HepG2 (cell line): ENCODE results near the gene SLC25A11. TPM values are rescaled to one million over a fixed set of nuclear protein-coding genes. Genes with fewer than 3 reads are reported as not detected.

Experiments
- ASH2L ChIP-seq: fragments of 300-600, 200-600 bp; sonication (generic); IDR thresholded peaks from 2 replicates; pipeline ENCODE4 v1.7.0; 2017; ENCODE audit warnings: low read depth, mild to moderate bottlenecking, moderate library complexity, mixed read lengths, low read length; ENCODE audit not compliant: insufficient read length
- FOXO4 ChIP-seq: sonication (generic); formaldehyde crosslinking; conservative IDR thresholded peaks from 2 replicates; pipeline ENCODE4 v1.8.1; 2023; ENCODE audit warnings: missing genetic modification reagents
- KDM2A ChIP-seq: sonication (generic); formaldehyde crosslinking; IDR thresholded peaks from 2 replicates; pipeline ENCODE4 v1.4.0; 2020; ENCODE audit warnings: low read depth, missing genetic modification reagents, borderline replicate concordance
- NR3C1 ChIP-seq: sonication (generic); formaldehyde crosslinking; IDR thresholded peaks from 2 replicates; pipeline ENCODE4 v1.4.0; 2020; ENCODE audit warnings: missing genetic modification reagents
- NRL ChIP-seq: sonication (generic); formaldehyde crosslinking; IDR thresholded peaks from 2 replicates; pipeline ENCODE4 v1.5.0; 2020; ENCODE audit warnings: missing genetic modification reagents, mild to moderate bottlenecking, moderate library complexity, borderline replicate concordance
- TRIM24 ChIP-seq: sonication (generic); formaldehyde crosslinking; IDR thresholded peaks from 2 replicates; pipeline ENCODE4 v1.8.0; 2022; ENCODE audit warnings: mild to moderate bottlenecking, missing genetic modification reagents
- WIZ ChIP-seq: sonication (generic); formaldehyde crosslinking; IDR thresholded peaks from 2 replicates; pipeline ENCODE4 v1.5.1; 2020; ENCODE audit warnings: mild to moderate bottlenecking, missing genetic modification reagents
- ZFY ChIP-seq: sonication (generic); formaldehyde crosslinking; IDR thresholded peaks from 2 replicates; pipeline ENCODE4 v1.4.0; 2020; ENCODE audit warnings: missing genetic modification reagents
- ZNF253 ChIP-seq: sonication (generic); formaldehyde crosslinking; IDR thresholded peaks from 2 replicates; pipeline ENCODE4 v1.8.0; 2022; ENCODE audit warnings: mild to moderate bottlenecking, missing genetic modification reagents, borderline replicate concordance
- ZNF598 ChIP-seq: sonication (generic); formaldehyde crosslinking; IDR thresholded peaks from 2 replicates; pipeline ENCODE4 v1.5.1; 2020; ENCODE audit warnings: mild to moderate bottlenecking, missing genetic modification reagents, borderline replicate concordance
- ZNF674 ChIP-seq: sonication (generic); formaldehyde crosslinking; IDR thresholded peaks from 2 replicates; pipeline ENCODE4 v1.5.0; 2020; ENCODE audit warnings: low read depth, mild to moderate bottlenecking, missing genetic modification reagents
- ZNF724P ChIP-seq: sonication (generic); formaldehyde crosslinking; IDR thresholded peaks from 2 replicates; pipeline ENCODE4 v1.8.0; 2022; ENCODE audit warnings: missing genetic modification reagents, borderline replicate concordance
- ZNF777 ChIP-seq: sonication (generic); formaldehyde crosslinking; IDR thresholded peaks from 2 replicates; pipeline ENCODE4 v1.4.0; 2020; ENCODE audit warnings: missing genetic modification reagents
- polyA plus RNA-seq, 8 experiments: library from polyadenylated mRNA; depleted of rRNA in 3 of 8; stranded (reverse) in 7 of 8; unstranded in 1 of 8; fragments of >200 nt; fragmentation: Illumina TruSeq in 4 of 8; extraction: Trizol in 4 of 8; gene quantifications; 2 replicates each; pipeline versions ENCODE4 v1.2.1 to v1.2.3, GENCODE V29; 2011 to 2016; ENCODE audit warnings: low read depth in 4 of 8, missing spikeins in 1 of 8, mixed read lengths in 1 of 8; ENCODE audit not compliant: insufficient read depth in 1 of 8
- total RNA-seq, 5 experiments: library from RNA; depleted of rRNA; stranded (reverse); fragments of >200 nt; fragmentation: Illumina TruSeq; extraction: Trizol; gene quantifications; 2 replicates each; pipeline ENCODE4 v1.2.3, GENCODE V29; 2016; ENCODE audit warnings: low read depth in 1 of 5
- TF ChIP-seq, protein P1 (sequence below): sonication (generic); formaldehyde crosslinking; IDR thresholded peaks from 2 replicates; pipeline ENCODE4 v1.4.0; 2020; ENCODE audit warnings: missing genetic modification reagents
- TF ChIP-seq, protein P2 (sequence below): sonication (generic); formaldehyde crosslinking; IDR thresholded peaks from one replicate; pipeline ENCODE4 v1.5.1; 2020; ENCODE audit warnings: mild to moderate bottlenecking, missing genetic modification reagents; ENCODE audit errors: not compliant biosample characterization

Gene SLC25A11
- total and polyA plus RNA-seq, 2 of the 13 experiments (the other 11 are each of a cell fraction or from before 2014, with no cell fraction given): 35.4 to 47.2 TPM

DNA sequence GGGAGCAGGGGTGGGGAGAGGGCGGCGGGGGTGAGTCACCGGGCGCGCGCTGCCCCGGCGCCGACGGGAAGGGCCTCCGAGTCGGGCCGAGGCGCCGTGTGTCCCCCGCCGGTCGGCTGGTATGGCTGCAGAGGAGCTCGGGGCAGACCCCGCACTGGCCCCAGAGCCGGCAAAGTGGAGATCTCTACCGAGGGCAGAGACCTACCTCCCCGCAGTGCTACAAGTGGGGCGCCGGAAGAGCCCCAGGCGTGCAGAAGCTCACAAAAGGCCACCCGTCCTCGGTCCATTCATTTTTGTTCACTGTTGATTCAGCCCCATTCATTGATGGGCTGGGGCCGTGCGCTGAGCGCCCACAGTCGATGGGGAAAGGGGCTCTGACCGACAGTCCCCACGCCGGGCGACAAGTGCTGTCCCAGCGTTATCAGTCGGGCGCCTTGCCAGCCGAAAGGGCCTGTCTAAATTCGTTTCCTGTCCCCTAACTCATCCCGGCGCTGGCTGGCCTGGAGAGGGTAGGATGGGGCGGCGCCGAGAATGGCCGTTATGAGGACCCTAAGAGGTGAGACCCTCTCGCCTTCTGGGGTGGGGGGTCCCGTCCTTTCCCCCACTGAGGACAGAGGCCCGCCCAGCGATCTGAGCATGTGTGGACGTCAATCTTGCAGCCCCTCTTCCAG, 10.4 kb upstream of the SLC25A11 start (continued):
- TF ChIP-seq NR3C1 (CRISPR knock-in tag) (no peak), ZNF724P (CRISPR knock-in tag) (no peak), ZNF674 (CRISPR knock-in tag) (no peak), ZNF253 (CRISPR knock-in tag) (no peak), WIZ (CRISPR knock-in tag) (no peak), NRL (CRISPR knock-in tag) (peak; percentile 66; the same call in 1 of the 2 replicates), TRIM24 (no peak), FOXO4 (CRISPR knock-in tag) (no peak), KDM2A (CRISPR knock-in tag) (peak; percentile 34; the same call in 1 of the 2 replicates), ZNF777 (CRISPR knock-in tag) (peak; percentile 77; the same call in 1 of the 2 replicates), ASH2L (peak; percentile 52), ZFY (CRISPR knock-in tag) (peak; percentile 51), ZNF598 (peak; percentile 43; the same call in 1 of the 2 replicates)
- TF ChIP-seq, protein P1, sequence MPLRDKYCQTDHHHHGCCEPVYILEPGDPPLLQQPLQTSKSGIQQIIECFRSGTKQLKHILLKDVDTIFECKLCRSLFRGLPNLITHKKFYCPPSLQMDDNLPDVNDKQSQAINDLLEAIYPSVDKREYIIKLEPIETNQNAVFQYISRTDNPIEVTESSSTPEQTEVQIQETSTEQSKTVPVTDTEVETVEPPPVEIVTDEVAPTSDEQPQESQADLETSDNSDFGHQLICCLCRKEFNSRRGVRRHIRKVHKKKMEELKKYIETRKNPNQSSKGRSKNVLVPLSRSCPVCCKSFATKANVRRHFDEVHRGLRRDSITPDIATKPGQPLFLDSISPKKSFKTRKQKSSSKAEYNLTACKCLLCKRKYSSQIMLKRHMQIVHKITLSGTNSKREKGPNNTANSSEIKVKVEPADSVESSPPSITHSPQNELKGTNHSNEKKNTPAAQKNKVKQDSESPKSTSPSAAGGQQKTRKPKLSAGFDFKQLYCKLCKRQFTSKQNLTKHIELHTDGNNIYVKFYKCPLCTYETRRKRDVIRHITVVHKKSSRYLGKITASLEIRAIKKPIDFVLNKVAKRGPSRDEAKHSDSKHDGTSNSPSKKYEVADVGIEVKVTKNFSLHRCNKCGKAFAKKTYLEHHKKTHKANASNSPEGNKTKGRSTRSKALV (CRISPR knock-in tag): no peak
- TF ChIP-seq, protein P2, sequence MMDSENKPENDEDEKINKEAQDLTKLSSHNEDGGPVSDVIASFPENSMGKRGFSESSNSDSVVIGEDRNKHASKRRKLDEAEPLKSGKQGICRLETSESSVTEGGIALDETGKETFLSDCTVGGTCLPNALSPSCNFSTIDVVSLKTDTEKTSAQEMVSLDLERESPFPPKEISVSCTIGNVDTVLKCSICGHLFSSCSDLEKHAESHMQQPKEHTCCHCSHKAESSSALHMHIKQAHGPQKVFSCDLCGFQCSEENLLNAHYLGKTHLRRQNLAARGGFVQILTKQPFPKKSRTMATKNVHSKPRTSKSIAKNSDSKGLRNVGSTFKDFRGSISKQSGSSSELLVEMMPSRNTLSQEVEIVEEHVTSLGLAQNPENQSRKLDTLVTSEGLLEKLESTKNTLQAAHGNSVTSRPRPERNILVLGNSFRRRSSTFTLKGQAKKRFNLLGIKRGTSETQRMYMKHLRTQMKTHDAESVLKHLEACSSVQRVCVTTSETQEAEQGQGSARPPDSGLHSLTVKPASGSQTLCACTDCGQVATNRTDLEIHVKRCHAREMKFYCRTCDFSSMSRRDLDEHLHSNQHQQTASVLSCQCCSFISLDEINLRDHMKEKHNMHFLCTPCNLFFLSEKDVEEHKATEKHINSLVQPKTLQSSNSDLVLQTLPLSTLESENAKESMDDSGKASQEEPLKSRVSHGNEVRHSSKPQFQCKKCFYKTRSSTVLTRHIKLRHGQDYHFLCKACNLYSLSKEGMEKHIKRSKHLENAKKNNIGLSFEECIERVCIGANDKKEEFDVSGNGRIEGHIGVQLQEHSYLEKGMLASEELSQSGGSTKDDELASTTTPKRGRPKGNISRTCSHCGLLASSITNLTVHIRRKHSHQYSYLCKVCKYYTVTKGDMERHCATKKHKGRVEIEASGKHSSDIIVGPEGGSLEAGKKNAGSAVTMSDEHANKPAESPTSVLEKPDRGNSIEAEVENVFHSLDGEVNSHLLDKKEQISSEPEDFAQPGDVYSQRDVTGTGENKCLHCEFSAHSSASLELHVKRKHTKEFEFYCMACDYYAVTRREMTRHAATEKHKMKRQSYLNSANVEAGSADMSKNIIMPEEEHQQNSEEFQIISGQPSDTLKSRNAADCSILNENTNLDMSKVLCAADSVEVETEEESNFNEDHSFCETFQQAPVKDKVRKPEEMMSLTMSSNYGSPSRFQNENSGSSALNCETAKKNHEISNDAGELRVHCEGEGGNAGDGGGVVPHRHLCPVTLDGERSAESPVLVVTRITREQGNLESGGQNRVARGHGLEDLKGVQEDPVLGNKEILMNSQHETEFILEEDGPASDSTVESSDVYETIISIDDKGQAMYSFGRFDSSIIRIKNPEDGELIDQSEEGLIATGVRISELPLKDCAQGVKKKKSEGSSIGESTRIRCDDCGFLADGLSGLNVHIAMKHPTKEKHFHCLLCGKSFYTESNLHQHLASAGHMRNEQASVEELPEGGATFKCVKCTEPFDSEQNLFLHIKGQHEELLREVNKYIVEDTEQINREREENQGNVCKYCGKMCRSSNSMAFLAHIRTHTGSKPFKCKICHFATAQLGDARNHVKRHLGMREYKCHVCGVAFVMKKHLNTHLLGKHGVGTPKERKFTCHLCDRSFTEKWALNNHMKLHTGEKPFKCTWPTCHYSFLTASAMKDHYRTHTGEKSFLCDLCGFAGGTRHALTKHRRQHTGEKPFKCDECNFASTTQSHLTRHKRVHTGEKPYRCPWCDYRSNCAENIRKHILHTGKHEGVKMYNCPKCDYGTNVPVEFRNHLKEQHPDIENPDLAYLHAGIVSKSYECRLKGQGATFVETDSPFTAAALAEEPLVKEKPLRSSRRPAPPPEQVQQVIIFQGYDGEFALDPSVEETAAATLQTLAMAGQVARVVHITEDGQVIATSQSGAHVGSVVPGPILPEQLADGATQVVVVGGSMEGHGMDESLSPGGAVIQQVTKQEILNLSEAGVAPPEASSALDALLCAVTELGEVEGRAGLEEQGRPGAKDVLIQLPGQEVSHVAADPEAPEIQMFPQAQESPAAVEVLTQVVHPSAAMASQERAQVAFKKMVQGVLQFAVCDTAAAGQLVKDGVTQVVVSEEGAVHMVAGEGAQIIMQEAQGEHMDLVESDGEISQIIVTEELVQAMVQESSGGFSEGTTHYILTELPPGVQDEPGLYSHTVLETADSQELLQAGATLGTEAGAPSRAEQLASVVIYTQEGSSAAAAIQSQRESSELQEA (CRISPR knock-in tag): no peak
